Epidermal melanocyte (primary cell): ENCODE results near the gene MCOLN3.
A peak's percentile ranks its signal among the peaks of the same experiment; 100 is the strongest.

Experiments used
- DNase-seq: peaks from one replicate; pipeline ENCODE4 v3.0.0; 2011; ENCODE audit warnings: low spot score; ENCODE audit not compliant: insufficient read length

The MCOLN3 gene

DNA sequence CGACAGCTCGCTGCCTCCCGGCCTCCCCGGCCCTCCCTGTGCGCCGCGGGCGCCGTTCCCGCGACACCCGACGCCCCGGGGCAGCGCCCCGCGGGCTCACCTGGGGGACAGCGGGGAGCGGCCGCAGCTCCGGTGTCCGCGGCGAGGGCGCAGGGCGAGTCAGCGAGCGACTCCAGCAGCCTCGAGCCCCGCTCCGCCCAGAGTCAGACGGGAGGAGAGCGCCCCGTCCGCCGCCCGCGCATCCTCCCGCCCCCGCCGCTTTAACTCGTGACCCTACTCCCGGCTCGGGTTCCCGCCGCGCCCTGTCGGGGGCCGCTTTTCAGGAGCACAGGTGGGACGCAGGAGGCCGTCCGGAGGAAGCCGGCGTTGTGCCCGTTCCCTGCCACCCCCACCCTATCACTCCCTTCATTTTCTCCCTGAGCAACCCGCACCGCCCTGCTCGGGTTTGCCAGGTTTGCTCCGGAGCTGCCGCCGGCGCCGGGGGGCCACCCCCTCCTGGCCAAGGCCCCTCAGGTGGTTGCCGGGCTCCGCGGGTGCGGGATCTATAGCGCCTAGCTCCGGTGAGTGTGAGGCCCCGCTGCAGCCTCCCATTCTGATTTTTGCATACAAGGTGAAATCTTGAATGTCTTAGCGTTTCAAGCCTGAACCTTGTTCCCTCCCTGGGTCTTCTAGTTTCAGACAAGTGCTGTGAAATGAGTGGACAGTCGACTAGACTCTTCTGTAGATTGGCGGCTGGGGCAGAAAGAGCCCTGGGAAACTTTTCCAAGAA lies at the start of gene MCOLN3:
Gene MCOLN3, minus strand, starts transcription at position 205 of the 769 bp plus-strand sequence. CDS start 3,140 bp downstream, outside the sequence.
- DNase-seq: no peak

DNA sequence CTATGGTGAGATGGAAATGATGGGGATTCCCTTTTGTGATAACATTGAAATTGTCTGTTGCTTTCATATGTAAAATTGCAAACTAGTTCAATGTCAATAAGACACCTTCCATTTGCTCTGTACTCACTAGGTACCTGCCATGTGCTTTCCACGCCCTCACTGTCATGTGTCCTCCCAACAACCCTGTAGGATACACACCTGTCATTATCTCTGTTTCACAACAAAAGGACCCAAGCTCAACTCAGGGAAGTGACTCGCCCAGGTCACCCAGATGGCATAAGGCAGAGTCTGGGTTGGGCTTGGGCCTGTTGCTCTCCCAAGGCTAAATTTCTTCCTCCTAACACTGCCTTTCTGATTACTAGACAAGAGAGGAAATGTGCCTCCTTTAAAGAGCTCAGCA lies 45.3 kb upstream of the MCOLN3 start:
- no peak for DNase-seq

DNA sequence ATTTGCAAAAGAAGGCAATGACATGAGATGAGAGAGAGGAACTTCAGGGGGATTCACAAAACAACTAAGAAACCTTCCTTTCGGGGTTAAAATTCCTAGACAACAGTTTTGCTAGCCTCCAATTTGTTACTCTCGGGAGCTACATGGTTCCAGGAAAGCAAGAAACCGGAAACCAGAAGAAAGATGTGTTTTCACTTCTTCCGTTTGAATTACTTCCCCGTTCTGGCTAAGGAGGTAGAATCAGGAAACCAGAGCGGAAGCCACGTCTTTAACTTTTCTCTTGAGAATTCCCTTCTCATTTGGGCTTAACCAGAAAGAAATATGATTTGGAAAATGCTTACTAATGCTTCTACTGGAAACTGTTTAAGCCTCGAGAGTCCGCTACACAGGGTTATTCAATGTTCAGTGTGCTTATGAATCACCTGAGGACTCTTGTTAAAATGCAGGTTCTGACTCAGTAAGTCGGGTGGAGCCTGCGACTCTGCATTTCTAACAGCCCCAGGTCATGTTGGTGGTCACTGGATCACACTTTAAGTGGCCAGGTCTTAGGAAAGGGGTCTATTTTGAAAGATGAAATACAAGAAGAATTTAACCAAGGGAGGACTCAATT lies 43.5 kb upstream of the MCOLN3 start:
- DNase-seq: no peak

GRCh38 chr1:85090225-85090624 lies 41.9 kb upstream of the MCOLN3 start:
- DNase-seq: no peak

GRCh38 chr1:85089203-85089602 lies 40.9 kb upstream of the MCOLN3 start:
- DNase-seq: no peak

DNA sequence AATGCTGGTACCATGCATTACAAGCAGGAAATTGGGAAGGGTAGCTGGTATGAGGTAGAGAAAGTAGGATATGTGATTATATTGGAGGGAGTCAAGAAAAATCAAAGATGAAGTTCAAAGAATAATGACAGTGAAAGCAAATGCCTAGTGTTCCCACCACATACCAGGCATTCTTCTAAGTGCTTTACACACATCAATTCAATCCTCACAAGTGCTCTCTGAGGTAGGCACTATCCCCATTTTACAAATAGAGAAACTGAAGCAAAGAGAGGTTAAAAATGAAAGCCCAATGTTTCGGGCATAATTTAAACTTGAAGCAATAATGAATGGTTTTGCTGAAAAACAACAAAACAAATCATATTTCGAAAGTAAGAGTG lies 40.1 kb upstream of the MCOLN3 start:
- no peak for DNase-seq

- DNase-seq: no peak
Observed at GRCh38 chr1:85087659-85088407, 39.5 kb upstream of the MCOLN3 start.

GRCh38 chr1:85085417-85085816 lies 37.1 kb upstream of the MCOLN3 start:
- DNase-seq: no peak

- DNase-seq: peak; percentile 40
Observed at GRCh38 chr1:85078903-85079302, 30.6 kb upstream of the MCOLN3 start.

DNA sequence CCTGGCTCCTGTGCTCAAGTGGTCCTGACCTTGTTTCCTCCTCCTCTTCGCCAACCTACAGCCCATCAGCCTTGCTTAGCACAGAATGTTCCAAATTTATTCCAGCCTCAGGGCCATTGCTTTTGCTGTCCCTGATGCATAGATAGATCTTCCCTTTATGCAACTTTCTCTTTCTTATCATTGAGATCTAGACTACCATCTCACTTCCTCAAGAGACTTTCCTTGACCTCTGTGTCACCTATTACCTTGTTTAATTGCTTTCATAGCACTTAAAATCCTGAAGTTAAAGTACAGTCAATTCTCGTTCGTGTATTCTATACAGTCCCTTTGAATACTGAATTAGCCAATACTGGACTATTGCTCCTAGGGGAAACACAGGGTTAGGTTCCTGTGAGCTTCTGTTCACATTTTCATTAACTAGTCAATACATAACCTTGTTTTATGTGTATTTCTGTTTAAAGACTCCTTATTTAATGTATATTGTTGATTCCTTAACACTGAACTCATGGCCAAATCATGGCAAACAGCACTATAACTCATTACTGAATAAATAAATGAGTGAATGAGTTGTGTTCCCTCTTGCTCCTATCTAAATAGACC lies 26.2 kb upstream of the MCOLN3 start:
- DNase-seq: no peak

DNA sequence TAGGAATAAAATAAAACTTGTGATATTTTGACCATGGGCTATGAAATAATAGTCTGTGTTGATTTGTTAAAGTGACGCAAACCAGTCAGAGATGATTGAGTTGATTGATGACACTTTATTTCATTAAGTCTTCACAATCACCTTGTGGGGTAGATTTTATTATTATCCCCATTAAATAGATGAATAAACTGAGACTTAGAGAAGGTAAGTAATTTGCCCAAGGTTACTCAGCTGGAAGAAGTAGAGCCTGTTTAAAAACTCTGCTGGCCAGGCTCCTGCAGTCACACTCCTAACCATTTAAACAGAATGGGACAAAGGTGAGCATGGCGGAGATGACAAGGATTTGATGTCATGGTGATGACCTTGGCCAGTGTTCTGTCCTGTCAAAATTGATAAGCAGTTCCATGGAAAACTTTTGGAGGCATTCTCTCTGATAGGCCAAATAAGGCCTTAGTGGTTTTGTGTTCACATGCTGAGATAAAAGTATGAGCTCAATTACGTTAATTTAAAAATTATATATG lies 22.7 kb upstream of the MCOLN3 start:
- DNase-seq: no peak

- DNase-seq: no peak
Observed at GRCh38 chr1:85068846-85069245, 20.5 kb upstream of the MCOLN3 start.

DNA sequence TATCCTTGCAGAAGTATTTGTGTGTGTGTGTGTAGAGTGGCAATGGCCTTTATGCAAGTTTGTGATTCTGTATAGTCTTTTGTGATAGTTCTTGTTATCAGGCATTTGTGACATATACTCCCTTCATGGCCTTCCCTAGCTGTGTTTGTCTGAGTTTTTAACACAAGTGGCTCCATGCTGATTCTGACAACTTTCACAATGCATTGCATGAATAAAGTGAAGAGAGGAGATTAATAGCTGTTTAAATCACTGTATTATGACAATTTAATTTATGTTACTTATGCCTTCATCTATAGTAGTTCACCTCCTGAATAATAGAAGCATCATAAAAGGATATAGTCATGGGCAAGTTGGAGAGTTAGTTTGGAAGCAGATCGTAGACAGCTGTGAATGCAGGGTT lies 17.2 kb upstream of the MCOLN3 start:
- DNase-seq: no peak

DNA sequence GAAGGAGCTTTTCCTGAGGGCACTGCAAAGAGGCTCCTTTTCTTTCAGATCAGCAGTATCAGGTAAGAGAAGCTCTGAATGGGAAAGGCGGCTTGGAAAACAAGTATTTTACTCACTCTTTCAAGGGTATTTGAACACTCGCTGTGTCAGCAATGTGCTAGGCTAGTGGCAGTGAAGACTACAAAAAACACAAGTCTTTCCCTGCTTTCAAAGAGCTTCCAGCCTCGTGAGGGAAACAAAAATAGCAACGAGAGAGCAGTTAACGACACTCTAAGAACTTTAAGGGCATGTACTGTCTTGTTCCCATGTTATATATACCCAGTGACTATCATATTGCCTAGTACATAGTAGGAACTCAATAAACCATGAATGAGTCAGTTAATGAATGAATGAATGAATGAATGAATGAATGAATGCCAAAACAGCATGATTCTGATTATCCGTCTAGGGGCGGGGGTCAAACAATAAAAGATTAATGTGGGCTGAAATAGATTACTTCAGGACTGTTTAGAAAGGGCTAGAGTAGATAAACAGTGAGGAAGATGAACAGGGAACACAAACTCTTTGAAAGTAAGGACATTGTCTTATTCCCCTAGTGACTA lies 14.2 kb upstream of the MCOLN3 start:
- DNase-seq: no peak

- DNase-seq: peak; percentile 97
Observed at GRCh38 chr1:85061711-85062424, 13.6 kb upstream of the MCOLN3 start.

DNA sequence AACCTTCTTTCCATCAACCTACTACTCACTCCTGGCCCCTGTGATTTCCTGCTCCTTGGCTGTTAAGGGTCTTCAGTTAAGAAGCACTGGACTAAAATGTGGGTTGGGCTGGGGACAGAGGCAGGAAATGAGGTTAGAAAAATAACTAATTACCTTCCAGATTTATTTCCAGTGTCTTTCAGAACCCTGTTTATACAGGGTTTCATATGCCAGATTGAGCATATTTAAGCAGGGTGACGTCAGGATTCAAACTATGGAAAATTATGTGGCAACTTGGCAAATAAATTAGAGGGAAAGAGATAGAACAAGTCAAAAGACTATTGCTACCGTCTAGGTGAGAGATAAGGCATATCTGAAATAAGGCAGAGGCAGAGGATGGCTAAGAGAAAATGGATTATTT lies 11.7 kb upstream of the MCOLN3 start:
- DNase-seq: no peak

DNA sequence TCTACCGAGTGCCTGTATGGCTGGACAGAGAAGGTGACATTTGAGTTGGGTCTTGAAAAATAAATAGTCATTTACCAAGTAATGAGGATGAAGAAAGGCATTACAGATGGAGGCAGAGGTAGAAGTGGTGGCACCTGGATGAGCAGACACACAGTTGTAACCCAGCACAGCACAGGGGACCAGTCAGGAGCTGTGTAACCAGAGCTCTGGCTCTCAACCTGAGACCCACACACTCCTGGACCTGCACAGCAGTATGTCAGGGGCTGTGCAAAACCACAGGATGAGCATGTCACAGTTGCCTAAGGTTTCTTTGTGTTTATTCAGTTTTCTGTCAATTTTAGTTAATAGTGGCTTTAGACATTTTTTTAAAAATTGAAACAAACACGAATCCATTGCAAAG lies 11.3 kb upstream of the MCOLN3 start:
- no peak for DNase-seq

- no peak for DNase-seq
Observed at GRCh38 chr1:85058786-85059185, 10.5 kb upstream of the MCOLN3 start.

DNA sequence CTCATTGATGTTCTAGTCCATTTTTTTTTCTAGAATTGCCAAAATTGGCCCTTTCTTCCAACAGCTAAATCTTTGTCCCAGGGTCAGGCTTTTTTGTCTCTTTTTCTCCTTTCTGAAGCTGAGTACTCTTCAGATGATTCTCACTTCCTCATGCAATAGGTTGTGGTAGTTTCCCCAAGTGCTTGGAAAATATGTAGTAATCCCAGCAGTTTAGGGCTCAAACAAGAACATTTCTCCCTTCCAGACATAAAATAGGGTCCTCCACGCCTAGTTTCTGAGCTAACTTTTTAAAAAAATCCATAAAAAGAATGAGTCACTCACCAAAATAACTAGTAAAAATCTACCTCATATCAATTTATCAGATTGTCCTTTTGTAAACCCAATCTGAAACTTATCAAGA lies 10.0 kb upstream of the MCOLN3 start:
- no peak for DNase-seq

DNA sequence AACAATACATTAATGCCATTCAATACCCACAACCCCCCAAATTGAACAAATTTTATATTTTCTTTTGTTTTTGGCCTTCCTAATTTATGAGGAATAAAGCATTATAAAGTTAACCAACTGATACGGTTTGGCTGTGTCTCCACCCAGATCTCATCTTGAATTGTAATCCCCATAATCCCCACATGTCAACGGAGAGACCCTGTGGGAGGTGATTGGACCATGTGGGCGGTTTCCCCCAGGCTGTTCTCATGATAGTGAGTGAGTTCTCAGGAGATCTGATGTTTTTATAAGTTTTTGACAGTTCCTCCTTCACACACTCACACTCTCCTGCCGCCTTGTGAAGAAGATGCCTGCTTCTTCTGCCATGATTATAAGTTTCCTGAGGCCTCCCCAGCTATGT lies 6.4 kb upstream of the MCOLN3 start:
- no peak for DNase-seq

GRCh38 chr1:85049735-85050166 lies 1.5 kb upstream of the MCOLN3 start:
- no peak for DNase-seq
